Measurements from ENCODE around the gene TRPC4AP.

Gene TRPC4AP

DNA sequence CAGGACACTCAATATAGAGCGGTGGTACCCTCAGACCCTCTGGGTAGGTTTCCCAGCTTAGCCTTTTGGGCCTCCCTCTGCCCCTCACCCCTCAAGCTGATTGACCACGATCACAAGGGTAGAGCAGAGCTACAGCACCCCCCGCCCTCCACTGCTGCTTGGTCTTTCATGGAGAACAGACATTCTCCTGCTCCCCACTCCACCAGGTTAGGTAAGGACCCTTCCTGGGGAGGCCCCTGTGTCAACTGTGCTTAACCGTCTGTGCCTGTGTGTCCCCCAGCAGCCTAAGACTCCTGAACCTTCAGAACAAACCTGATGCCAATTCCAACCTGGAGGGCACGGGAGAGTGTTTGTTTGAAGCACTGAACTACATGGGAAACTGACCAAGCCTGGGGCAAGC is 125.2 kb downstream of the TRPC4AP start:
- no peak for DNase-seq

DNA sequence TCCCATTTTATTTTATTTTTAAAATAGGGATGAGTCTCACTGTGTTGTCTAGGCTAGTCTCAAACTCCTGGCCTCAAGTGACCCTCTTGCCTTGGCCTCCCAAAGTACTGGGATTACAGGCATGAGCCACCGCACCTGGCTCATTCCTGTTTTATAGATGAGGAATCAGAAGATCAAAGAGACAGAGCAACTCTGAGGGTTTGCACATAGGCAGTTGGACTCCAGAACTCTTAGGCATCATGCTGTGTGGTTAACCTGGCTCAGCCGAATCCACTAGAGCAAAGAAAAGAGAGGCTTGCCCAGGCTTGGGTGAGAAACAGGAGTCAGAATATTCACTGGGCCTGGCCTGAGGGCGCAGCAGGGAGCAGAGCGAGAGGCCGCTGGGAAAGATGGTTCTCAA is 127.6 kb downstream of the TRPC4AP start:
- no peak for DNase-seq

DNA sequence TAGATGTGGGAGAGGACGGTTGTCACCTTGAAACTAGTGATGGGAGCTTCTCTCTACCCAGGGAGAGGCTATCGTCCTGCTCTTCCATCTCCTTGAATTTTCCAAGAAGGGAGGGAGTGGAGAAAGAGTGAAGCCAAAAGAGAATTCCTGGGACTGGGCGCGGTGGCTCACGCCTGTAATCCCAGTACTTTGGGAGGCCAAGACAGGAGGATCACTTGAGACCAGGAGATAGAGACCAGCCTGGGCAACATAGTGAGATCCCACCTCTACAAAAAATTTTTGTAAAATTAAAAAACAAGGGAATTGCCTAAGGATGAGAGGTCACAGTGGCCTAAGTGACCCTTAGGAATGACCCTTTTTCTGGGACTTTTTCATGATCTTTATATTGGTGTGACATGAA is 128.1 kb downstream of the TRPC4AP start:
- no peak for DNase-seq

DNA sequence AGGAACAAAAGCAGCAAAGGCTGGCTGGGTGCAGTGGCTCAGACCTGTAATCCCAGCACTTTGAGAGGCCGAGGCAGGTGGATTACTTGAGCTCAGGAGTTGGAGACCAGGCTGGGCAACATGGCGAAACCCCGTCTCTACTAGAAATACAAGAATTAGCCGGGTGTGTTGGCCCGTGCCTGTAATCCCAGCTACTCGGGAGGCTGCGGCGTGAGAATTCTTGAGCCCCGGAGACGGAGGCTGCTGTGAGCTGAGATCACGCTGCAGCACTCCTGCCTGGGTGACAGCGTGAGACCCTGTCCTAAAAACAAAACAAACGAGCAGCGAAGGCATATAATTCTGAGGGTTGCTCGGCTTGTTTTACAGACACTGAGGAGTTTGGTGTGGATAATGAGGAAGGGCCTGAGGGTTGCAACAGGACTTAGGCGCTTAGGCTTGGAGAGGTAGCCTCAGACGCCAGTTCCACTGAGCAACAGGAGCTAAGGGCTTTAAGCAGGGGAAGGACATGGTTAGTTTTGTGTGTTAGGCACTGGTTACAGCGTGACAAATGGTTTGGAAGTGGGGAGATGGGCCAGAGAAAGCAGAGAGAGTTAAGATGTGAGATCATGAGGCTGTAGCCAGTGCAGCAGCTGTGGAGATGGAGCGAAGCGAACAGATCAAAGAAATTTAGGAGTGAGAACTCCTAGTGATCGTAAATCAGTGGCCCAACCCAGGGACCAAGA is 135.7 kb downstream of the TRPC4AP start:
- DNase-seq, result no peak

DNA sequence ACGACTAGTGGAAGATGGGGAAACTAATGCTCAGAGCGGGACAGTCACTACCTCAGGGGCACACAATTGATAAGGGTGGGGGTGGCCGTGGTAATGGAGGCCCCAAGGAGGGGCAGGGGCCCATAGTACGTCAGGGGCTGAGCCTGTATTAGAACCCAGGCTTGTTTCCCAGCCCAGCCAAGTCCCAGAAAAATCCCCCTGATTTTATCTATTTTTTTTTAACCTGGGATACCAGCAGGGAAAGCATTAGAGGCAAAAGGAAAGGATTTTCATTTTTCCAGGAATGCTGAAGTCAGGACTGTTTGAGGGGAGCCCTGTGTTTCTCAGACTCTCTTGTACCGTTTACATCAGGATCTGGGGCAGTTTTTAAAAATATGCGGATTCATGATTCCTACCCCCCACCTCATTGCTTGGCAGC is 136.6 kb downstream of the TRPC4AP start:
- no peak for DNase-seq

DNA sequence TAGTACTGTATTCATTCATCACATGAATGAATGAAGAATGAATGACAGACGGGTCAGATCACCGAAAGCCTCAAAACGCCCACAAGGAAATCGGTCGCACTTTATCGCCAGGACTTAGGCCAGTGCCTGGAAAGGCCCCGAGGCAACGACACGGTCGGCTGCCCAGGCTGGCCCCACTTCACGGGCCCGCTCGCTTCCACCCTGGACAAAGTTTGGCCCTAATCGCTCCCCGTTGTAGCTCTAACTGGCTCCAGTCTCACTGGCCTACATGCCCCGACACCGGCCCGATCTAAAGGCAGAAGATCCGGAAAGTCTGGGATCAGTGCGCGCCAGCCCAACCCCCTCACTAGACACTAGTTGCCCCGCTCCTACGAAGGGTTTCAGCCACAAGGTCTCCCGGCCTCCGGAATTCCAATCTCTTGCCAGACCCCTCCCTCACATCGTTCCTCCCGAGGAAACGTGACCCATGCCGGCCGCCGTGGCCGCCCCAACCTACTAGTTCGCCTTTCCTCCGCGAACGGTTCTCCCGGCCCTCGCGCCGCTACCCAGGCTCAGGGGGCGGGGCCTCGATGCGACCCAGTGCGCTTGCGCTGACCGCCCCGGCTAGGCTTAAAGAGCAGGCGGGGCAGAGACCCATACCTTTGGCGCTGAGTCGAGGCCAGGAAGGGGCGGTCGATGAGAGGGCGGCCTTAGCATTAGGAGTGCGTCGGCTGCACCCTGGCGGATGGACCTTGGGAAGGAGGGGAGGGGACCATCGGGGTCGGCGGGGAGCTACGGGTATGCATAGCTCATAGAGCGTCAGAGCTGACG is 137.2 kb downstream of the TRPC4AP start, which contains the start of the genes GSS and MYH7B:
Gene GSS, minus strand, starts transcription at position 576 of the 810 bp plus-strand sequence. CDS start 3,954 bp downstream, outside the sequence.
Gene MYH7B, plus strand, starts transcription at position 638 of the 810 bp plus-strand sequence. CDS start 22,138 bp downstream, outside the sequence.
- peak; percentile 95 for DNase-seq

DNA sequence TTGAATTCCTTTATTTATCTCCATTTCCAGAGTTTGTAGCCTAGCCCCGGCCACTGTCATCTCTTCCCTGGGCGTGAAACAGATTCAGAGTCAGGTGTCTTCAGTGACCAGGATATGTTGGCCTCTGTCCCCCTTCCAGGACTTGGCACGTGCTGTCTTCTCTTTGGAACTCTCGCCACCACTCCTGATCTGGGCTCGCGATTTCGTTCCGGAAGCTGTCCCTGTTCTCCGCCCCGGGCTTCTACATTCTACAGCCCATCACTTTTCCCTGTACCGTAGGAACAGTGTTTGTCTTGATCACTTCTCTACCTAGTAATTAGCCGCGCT is 137.7 kb downstream of the TRPC4AP start:
- DNase-seq, result peak; percentile 73

DNA sequence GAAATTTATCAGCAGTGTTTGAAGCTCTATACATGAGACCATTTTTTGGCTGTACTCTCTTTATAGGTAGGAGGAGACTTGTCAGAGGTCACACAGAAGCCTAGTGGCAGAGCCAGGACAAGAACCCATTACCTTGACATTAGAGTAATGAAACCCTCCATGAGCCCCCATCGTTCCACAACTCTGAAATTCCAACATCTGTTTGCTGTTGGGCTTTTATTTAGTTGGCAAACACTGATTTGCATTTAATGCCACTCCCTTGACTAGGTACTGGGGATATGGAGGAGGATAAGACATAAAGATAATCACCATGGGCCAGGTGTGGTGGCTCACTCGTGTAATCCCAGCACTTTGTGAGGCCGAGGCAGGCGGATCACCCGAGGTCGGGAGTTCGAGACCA is 138.6 kb downstream of the TRPC4AP start:
- DNase-seq, result no peak

DNA sequence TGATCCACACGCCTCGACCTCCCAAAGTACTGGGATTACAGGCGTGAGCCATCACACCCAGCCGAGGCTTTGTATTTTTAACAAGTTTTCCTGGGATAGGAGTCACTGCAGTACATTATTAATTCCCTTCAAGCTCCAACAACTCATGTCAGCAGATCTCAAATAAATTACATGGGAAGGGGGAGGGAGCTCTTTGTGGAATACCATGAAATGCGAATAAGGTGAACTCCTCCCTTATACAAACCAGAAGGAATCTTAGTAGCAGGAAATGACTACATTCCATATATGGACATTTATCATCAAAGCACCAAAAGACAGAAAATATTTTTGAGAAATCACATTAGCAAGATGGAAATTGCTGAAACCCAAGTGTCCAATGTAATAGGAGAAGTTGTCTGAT is 139.9 kb downstream of the TRPC4AP start:
- no peak for DNase-seq

Data from hematopoietic multipotent progenitor cell treated with erythropoietin and hydrocortisone succinate and interleukin-3 and kit ligand, for 8 days (in vitro differentiated cells).